ENCODE data around the gene SRPK3.

GRCh38 chrX:153767674-153768055 lies 13.2 kb upstream of the SRPK3 start:
- TF ChIP-seq CTCF (IDR thresholded peaks at IDR 0.05) (no peak), POLR2A (IDR thresholded peaks at IDR 0.05) (no peak)
